Measurements from ENCODE around the gene NHSL1.

GRCh38 chr6:138418118-138418742 lies 81.1 kb downstream of the NHSL1 start:
- no peak for TF ChIP-seq CTCF (IDR thresholded peaks at IDR 0.05)
- TF ChIP-seq POLR2A (IDR thresholded peaks at IDR 0.05) = no peak

Data from ovary (tissue), 3 donors.